GM21367 (cell line): ENCODE data around the gene AKNA.
"Not testable (repeated sequence)": the region's sequence is repeated elsewhere in the genome, so short reads cannot be mapped to it uniquely, and the experiment has no call there.

Source experiments
- ATAC-seq: cut with Tn5 transposase; IDR thresholded peaks from one replicate; pipeline ENCODE4 v1.9.1; 2021; ENCODE audit not compliant: unreplicated experiment

AKNA gene

GRCh38 chr9:114342755-114343440 is 44.9 kb downstream of the AKNA start:
- no peak for ATAC-seq

- ATAC-seq, result no peak
Observed at GRCh38 chr9:114341991-114342390, 45.8 kb downstream of the AKNA start.

- ATAC-seq, result no peak
Observed at GRCh38 chr9:114341152-114341830, 46.5 kb downstream of the AKNA start.

GRCh38 chr9:114339130-114339908 is 48.5 kb downstream of the AKNA start:
- ATAC-seq, result peak; percentile 43

- no peak for ATAC-seq
Observed at GRCh38 chr9:114338187-114338586, 49.6 kb downstream of the AKNA start.

GRCh38 chr9:114336699-114337395 is 50.9 kb downstream of the AKNA start:
- no peak for ATAC-seq

- no peak for ATAC-seq
Observed at GRCh38 chr9:114336157-114336556, 51.6 kb downstream of the AKNA start.

- ATAC-seq, result no peak
Observed at GRCh38 chr9:114335745-114336144, 52.0 kb downstream of the AKNA start.

- ATAC-seq, result no peak
Observed at GRCh38 chr9:114334490-114334889, 53.3 kb downstream of the AKNA start.

GRCh38 chr9:114333718-114334117 is 54.1 kb downstream of the AKNA start:
- ATAC-seq, result not testable (repeated sequence)

GRCh38 chr9:114332474-114333040 is 55.2 kb downstream of the AKNA start:
- ATAC-seq, result not testable (repeated sequence)

GRCh38 chr9:114331229-114332195 is 56.3 kb downstream of the AKNA start:
- not testable (repeated sequence) for ATAC-seq

GRCh38 chr9:114330636-114331035 is 57.1 kb downstream of the AKNA start:
- ATAC-seq, result no peak

- not testable (repeated sequence) for ATAC-seq
Observed at GRCh38 chr9:114329625-114330022, 58.2 kb downstream of the AKNA start, which contains the start of gene ORM2. TSS of gene ORM2 (plus strand) at chr9:114329869. CDS start at chr9:114329905, 36 bp downstream.

GRCh38 chr9:114328937-114329624 is 58.7 kb downstream of the AKNA start:
- ATAC-seq, result not testable (repeated sequence)

GRCh38 chr9:114328357-114328820 is 59.4 kb downstream of the AKNA start:
- ATAC-seq, result not testable (repeated sequence)

- ATAC-seq, result no peak
Observed at GRCh38 chr9:114327749-114328148, 60.0 kb downstream of the AKNA start.

GRCh38 chr9:114325684-114326254 is 62.0 kb downstream of the AKNA start:
- not testable (repeated sequence) for ATAC-seq
